Activated CD4-positive, alpha-beta T cell treated with anti-CD3 and anti-CD28 coated beads, Interleukin-2, amount 50 U/mL, for 16 hours (primary cell): ENCODE measurements around the gene EPHB2.
"Not testable (repeated sequence)": the region's sequence is repeated elsewhere in the genome, so short reads cannot be mapped to it uniquely, and the experiment has no call there.

Experiments
- DNase-seq: peaks from one replicate; pipeline ENCODE4 v3.0.0-alpha.2; 2020

Gene EPHB2

GRCh38 chr1:22843441-22844183 lies 133.0 kb downstream of the EPHB2 start:
- not testable (repeated sequence) for DNase-seq

- DNase-seq, result no peak
Measured at GRCh38 chr1:22844621-22845020, 134.0 kb downstream of the EPHB2 start.

GRCh38 chr1:22845398-22845935 lies 134.8 kb downstream of the EPHB2 start:
- DNase-seq, result no peak

GRCh38 chr1:22846458-22846857 lies 135.8 kb downstream of the EPHB2 start:
- no peak for DNase-seq

- DNase-seq, result no peak
Measured at GRCh38 chr1:22847249-22847648, 136.6 kb downstream of the EPHB2 start.

GRCh38 chr1:22847709-22848108 lies 137.1 kb downstream of the EPHB2 start:
- DNase-seq, result no peak

GRCh38 chr1:22848405-22848804 lies 137.8 kb downstream of the EPHB2 start:
- DNase-seq, result no peak

GRCh38 chr1:22849770-22850169 lies 139.1 kb downstream of the EPHB2 start:
- no peak for DNase-seq

GRCh38 chr1:22850281-22850680 lies 139.6 kb downstream of the EPHB2 start:
- no peak for DNase-seq

- DNase-seq, result no peak
Measured at GRCh38 chr1:22850681-22851080, 140.0 kb downstream of the EPHB2 start.

GRCh38 chr1:22851517-22851916 lies 140.9 kb downstream of the EPHB2 start:
- no peak for DNase-seq

- no peak for DNase-seq
Measured at GRCh38 chr1:22852144-22852655, 141.6 kb downstream of the EPHB2 start.

GRCh38 chr1:22853651-22854185 lies 143.1 kb downstream of the EPHB2 start:
- DNase-seq, result no peak

- no peak for DNase-seq
Measured at GRCh38 chr1:22854688-22855565, 144.3 kb downstream of the EPHB2 start.

- no peak for DNase-seq
Measured at GRCh38 chr1:22855668-22856606, 145.3 kb downstream of the EPHB2 start.

GRCh38 chr1:22857661-22858060 lies 147.0 kb downstream of the EPHB2 start:
- no peak for DNase-seq

- no peak for DNase-seq
Measured at GRCh38 chr1:22860414-22860800, 149.8 kb downstream of the EPHB2 start.

GRCh38 chr1:22860883-22861385 lies 150.3 kb downstream of the EPHB2 start:
- DNase-seq, result no peak

- DNase-seq, result no peak
Measured at GRCh38 chr1:22861764-22862440, 151.3 kb downstream of the EPHB2 start.

- DNase-seq, result no peak
Measured at GRCh38 chr1:22862752-22863151, 152.1 kb downstream of the EPHB2 start.

GRCh38 chr1:22863766-22864165 lies 153.1 kb downstream of the EPHB2 start:
- DNase-seq, result no peak
